Measurements from ENCODE around the gene FBXO34.

The FBXO34 gene

DNA sequence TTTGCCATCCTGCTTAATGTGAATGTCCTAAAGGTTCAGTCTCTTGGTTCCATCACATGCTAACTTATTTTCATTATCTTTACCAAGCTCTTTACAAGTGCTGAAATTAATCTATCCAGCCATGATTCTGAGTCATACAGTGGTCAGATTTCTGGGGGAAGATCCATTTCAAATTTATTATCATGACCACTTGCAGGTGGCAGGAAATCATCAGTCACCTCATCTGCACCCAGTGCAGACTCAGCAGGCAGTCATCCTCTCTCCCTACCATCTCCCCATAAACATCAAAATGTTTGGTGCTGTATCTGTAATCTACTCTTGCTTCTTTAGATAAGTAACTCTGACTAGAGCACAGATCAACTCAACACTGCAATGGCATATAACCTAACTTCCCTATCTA, 116.9 kb downstream of the FBXO34 start:
- Histone ChIP-seq H3K9me3 (ENCODE audit: low read length) (no peaks in the 10 kb centered on the region), H3K27me3 (ENCODE audit: insufficient read depth, low read length) (no peaks in the 10 kb centered on the region), H2AFZ (ENCODE audit: low read depth, low read length) (no peak overlapping the region), H3K36me3 (ENCODE audit: insufficient read depth, low read length) (peaks cover 43% of the 10 kb centered on the region), H3K4me3 (ENCODE audit: low read length) (no peak overlapping the region), H3K4me1 (ENCODE audit: insufficient read depth, low read length) (no peaks in the 10 kb centered on the region)

DNA sequence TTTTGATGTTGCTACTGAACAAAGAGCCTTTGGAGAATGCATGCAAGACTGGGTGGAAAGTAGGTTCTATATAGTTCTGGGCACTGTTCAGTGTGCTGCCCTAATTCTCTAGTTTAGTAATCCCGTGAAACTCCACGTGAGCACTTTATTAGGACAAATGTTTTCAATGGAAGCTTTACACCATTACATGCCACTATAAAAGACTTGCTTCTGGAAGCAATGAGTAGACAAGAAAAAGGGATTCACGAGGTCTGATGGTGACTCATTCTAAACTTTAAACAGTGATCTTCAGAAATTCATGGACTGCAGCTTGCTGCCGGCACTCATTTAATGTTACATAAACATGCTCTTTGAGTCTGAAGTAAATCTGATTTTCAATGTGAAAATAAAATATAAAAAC, 118.1 kb downstream of the FBXO34 start:
- Histone ChIP-seq H3K4me3 (ENCODE audit: low read length) (no peak overlapping the region), H3K36me3 (ENCODE audit: insufficient read depth, low read length) (peaks cover 39% of the 10 kb centered on the region), H3K9me3 (ENCODE audit: low read length) (no peaks in the 10 kb centered on the region), H3K4me1 (ENCODE audit: insufficient read depth, low read length) (no peaks in the 10 kb centered on the region), H2AFZ (ENCODE audit: low read depth, low read length) (no peak overlapping the region), H3K27me3 (ENCODE audit: insufficient read depth, low read length) (no peaks in the 10 kb centered on the region)

DNA sequence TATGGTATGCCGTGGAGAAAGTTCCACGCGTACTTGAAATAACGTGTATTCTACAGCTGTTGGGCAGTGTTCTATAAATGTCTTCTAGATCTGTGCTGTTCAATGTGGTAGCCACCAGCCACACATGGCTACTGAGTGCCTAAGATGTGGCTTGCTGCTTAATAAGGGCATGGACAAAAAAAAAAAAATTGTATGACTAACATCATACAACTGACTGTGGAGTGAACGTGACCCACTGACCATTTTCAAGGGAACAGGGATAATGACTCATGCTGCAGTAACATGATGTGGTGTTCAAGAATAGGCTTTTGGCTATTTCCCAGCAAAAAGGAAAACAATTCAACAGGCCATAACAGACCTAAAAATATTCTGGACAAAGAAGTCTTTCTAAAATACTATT, 127.5 kb downstream of the FBXO34 start:
- no peak overlapping the region for H2AFZ ChIP-seq (ENCODE audit: low read depth, low read length)
- H3K4me1 ChIP-seq (ENCODE audit: insufficient read depth, low read length), result no peaks in the 10 kb centered on the region
- peaks cover 14% of the 10 kb centered on the region for H3K36me3 ChIP-seq (ENCODE audit: insufficient read depth, low read length)
- no peak overlapping the region for H3K4me3 ChIP-seq (ENCODE audit: low read length)
- H3K27me3 ChIP-seq (ENCODE audit: insufficient read depth, low read length), result no peaks in the 10 kb centered on the region
- H3K9me3 ChIP-seq (ENCODE audit: low read length), result no peaks in the 10 kb centered on the region

- no peak overlapping the region for H3K4me3 ChIP-seq (ENCODE audit: low read length)
- no peak overlapping the region for H2AFZ ChIP-seq (ENCODE audit: low read depth, low read length)
- no peaks in the 10 kb centered on the region for H3K27me3 ChIP-seq (ENCODE audit: insufficient read depth, low read length)
- H3K4me1 ChIP-seq (ENCODE audit: insufficient read depth, low read length), result no peaks in the 10 kb centered on the region
- peaks cover 14% of the 10 kb centered on the region for H3K36me3 ChIP-seq (ENCODE audit: insufficient read depth, low read length)
- H3K9me3 ChIP-seq (ENCODE audit: low read length), result no peaks in the 10 kb centered on the region
These were observed 128.0 kb downstream of the FBXO34 start for GRCh38 chr14:55399183-55399582.

DNA sequence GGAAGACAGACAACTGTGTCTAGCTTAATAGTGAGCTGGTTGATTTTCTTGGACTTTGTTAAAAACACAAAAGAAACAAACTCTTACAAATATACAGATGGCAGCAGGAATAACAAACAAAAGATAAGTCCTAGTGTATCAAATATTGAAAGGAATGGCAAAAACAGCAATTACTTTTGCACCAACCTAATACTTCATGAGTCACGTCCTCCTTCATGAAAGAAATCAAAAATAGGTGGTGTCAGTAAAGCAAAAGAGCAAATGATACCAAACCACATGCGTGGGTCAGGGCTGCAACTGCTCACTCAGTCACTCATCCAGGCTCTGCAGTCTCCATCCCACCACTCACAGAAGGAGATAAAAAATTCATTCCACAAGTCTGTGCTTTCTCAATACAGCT, 128.6 kb downstream of the FBXO34 start:
- H2AFZ ChIP-seq (ENCODE audit: low read depth, low read length), result no peak overlapping the region
- H3K36me3 ChIP-seq (ENCODE audit: insufficient read depth, low read length), result peaks cover 8% of the 10 kb centered on the region
- H3K4me3 ChIP-seq (ENCODE audit: low read length), result no peak overlapping the region
- H3K4me1 ChIP-seq (ENCODE audit: insufficient read depth, low read length), result no peaks in the 10 kb centered on the region
- H3K9me3 ChIP-seq (ENCODE audit: low read length), result no peaks in the 10 kb centered on the region
- H3K27me3 ChIP-seq (ENCODE audit: insufficient read depth, low read length), result no peaks in the 10 kb centered on the region

- no peak overlapping the region for H3K4me3 ChIP-seq (ENCODE audit: low read length)
- no peaks in the 10 kb centered on the region for H3K27me3 ChIP-seq (ENCODE audit: insufficient read depth, low read length)
- no peak overlapping the region for H2AFZ ChIP-seq (ENCODE audit: low read depth, low read length)
- no peaks in the 10 kb centered on the region for H3K4me1 ChIP-seq (ENCODE audit: insufficient read depth, low read length)
- no peaks in the 10 kb centered on the region for H3K36me3 ChIP-seq (ENCODE audit: insufficient read depth, low read length)
- H3K9me3 ChIP-seq (ENCODE audit: low read length), result no peaks in the 10 kb centered on the region
These were observed 130.5 kb downstream of the FBXO34 start for GRCh38 chr14:55401751-55402150.

Measured in neuron (in vitro differentiated cells).